Dedifferentiated amniotic fluid mesenchymal stem cell (primary cell): ENCODE measurements around the gene CCDC112.
"Not testable (repeated sequence)": the region's sequence is repeated elsewhere in the genome, so short reads cannot be mapped to it uniquely, and the experiment has no call there.

Experiments used
- DNase-seq: peaks from one replicate; pipeline ENCODE4 v3.0.0-alpha.2; 2016; ENCODE audit errors: extremely low spot score

Gene CCDC112

DNA sequence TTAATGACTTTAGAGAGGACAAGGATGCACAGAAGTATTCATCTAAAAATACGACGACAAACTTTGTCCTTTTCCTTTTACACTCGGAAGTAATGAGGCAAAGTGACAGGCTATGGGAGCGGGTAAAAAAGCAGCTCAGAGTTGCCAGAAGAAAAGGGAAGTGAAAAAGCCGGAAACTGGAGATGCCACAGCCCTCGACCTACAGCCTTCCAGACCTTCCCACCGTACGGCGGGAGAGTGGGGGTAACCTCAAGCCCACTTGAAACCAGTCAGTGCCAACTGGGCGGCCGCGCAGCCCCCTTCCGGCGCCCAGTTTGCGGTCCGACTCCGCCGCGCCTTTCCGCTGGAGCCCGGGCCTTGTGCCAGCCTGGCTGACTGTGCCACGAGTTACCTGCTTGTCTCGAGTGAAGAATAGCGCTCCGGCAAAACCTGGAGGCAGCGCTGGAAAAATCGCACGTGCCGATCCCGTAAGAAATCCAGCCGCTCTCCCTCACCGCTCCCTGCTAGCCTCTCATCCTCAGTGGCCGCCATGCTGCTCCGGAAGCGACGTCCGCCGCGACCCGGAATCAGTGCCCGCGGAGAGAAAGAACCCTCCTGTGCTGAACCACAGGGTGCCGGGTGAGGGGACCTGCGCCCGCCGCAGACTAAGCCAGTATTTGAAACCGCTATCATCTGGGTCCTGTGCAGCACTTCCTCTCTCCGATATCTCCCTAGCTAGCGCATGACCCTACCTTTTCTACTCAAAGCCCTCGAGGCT is 34.0 kb downstream of the CCDC112 start, which contains the start of gene PGGT1B:
Gene PGGT1B, minus strand, starts transcription at position 557 of the 757 bp plus-strand sequence. Its CDS starts 26 bp downstream, at position 531.
- peak; percentile 31 for DNase-seq

GRCh38 chr5:115262011-115262320 is 34.5 kb downstream of the CCDC112 start:
- DNase-seq, result no peak

DNA sequence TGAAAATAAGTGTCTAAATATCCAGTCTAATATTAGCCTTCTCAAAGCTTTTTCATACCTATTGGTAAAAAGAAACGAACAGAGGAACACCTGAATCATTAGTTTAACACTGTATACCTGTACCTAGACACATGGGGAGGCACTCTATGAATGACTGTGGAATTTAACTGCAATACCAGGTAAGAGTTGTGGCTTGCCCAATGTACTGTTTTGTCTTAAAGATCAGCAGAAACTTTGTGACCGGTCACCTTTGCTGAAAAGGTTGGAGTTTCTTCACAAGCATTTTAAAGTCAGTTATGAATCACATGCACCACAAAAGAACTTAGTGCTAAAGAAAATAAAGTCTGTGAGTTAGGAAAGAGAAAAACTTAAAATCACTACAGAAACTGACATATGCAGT is 36.2 kb downstream of the CCDC112 start:
- no peak for DNase-seq

- no peak for DNase-seq
Measured at GRCh38 chr5:115257981-115258380, 38.5 kb downstream of the CCDC112 start.

DNA sequence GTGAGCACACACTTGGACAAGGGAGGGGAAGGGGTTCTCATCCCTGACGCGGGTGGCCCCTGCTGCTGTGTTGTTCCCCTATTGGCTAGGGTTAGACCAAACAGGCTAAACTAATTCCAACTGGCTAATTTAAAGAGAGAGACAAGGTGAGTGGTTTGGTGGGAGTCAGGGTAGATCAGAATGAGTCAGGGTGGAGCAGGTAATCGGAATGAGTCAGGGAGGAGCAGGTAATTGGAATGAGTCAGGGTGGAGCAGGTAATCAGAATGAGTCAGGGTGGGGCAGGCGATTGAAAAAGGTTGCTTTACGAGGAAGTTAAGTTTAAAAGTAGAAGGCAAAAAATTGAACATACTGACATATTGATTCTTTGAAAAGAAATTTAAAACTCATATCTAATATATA is 47.1 kb downstream of the CCDC112 start:
- DNase-seq, result not testable (repeated sequence)

DNA sequence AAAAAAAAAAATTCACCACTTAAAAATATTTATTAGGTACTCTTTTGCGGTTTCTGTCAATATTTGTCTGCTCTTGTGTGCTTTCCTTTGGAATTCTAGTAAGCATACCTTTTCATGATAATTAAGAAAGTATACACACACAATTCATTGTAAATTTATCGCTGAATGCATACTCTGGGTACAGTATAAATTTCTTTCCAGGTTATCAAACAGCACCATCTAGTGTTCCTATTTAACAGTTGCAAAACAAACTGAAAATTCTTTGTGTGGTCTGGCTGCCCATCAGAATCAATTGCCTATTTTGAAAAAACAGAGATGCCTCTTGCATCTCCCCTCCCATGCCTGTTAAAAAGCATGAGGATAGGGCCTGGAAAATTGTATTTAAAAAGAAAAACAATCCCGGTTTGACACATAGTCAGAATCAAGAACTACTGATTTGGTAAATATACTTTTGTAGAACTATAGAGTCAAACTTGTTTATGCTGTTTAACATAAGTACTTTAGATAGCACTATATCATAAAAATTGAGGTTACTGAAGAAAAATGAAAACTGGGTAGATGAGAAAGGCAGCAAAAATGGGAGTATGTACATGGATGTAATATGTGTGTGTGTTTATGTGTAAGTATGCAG is 50.0 kb downstream of the CCDC112 start:
- DNase-seq, result peak; percentile 57

GRCh38 chr5:115243412-115243811 is 53.0 kb downstream of the CCDC112 start:
- DNase-seq, result no peak

GRCh38 chr5:115241881-115242642 is 54.4 kb downstream of the CCDC112 start:
- no peak for DNase-seq

DNA sequence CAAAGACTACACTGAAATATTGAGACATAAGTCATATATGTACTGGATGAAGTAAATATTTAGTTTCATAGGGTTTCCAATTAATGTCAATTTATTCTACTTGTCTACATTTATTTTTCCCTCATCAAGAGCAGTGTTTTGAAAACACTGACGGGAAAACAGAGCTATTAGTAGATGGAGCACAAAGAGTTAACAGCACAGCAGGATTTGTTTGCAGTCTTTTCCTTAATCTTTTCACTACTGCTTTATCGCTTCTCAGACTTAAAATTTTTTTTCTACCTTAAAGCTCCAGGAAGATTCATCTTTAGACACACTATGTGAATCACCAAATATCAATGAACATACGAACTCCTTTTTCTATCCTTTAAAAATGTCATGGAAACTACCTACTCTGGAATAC is 59.4 kb downstream of the CCDC112 start:
- DNase-seq, result no peak

DNA sequence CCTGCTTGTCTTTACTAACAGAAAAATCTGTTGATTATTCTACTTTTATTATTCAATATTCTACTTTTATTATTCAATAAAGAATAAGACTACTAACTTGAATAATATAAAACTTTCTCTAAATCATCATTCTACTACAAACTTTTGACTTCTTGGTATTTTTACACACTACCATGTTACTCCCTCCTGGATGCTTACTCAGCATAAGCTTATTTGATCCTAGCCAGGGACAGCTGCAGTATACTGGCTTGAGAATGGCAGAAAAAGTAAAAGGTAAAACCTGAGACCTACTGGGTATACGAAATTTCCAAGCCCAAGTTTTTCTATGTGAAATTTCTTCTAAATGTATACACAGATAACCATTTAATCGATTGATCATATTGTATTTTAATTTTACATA is 59.9 kb downstream of the CCDC112 start:
- DNase-seq, result no peak

- DNase-seq, result no peak
Measured at GRCh38 chr5:115231598-115231997, 64.9 kb downstream of the CCDC112 start.

DNA sequence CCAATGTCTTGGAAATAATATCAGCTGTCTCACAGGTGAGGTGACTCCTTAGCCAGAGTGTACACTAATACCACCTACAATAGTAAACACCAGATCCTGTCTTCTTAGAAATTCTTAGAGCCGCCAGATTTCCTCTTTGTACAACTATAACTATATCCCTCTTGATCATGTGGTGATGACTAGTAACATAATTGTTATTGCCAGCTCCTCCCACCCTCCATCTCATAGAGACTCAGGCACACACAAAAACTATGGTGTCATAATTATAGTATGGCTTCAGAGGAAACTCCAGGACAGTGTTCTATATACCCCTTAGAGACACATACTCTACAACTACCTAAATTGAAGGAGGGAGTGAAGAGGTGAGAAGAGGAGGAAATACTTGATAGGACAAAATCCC is 66.8 kb downstream of the CCDC112 start:
- DNase-seq, result no peak

DNA sequence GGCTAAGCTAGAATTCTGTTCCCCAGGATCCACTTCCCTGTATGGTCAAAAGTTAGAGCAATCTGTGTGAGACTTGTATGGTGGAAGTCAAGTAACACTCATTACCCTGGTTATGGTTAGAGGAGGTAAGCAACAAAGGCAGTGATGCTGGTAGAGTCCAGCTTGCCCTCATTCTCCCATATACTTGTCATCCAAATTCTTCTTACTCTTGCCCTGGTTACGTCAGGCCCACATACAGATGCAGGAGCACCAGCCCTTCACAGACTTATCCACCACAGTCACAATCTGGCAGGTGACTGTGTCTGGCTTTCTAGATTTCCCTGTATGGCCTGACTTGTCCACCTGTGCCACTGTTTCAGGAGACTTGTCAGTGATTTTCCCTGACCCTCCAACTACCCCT is 69.2 kb downstream of the CCDC112 start:
- no peak for DNase-seq
